NCI-H345 (cell line): ENCODE results near the gene NTHL1.

Source experiments
- DNase-seq: peaks from one replicate; lab custom pipeline; 2025; lab: John Stamatoyannopoulos, UW

Gene NTHL1

GRCh38 chr16:1991948-1992703, 55.5 kb downstream of the NTHL1 start:
- DNase-seq = no peak

- no peak for DNase-seq
Measured at GRCh38 chr16:1991588-1991947, 56.1 kb downstream of the NTHL1 start.

- no peak for DNase-seq
Measured at GRCh38 chr16:1991135-1991551, 56.5 kb downstream of the NTHL1 start.

- DNase-seq = peak; percentile 62
Measured at GRCh38 chr16:1990351-1991134, 57.1 kb downstream of the NTHL1 start.

GRCh38 chr16:1990101-1990350, 57.6 kb downstream of the NTHL1 start:
- no peak for DNase-seq
